Panc1 (cell line): ENCODE results near the gene ECHDC3. TPM values are rescaled to one million over a fixed set of nuclear protein-coding genes. Genes with fewer than 3 reads are reported as not detected.

Experiments used
- ATAC-seq: fragments of 200-7000 bp; cut with Tn5 transposase; 2 replicates; pipeline ENCODE4 v1.9.1; 2020; ENCODE audit warnings: mild to moderate bottlenecking, moderate library complexity
- BruUV-seq: library from RNA; stranded (reverse); fragments of 400-500 nt; replicated peaks from 2 replicates; lab custom pipeline; 2021; lab: Mats Ljungman, UMichigan
- CTCF ChIA-PET: fragments of 300-600 bp; sonication (Branson Sonifier 250); formaldehyde crosslinking; loops from one replicate; lab custom pipeline; 2022; ENCODE audit warnings: antibody characterized with exemption; lab: Charles Lee
- POLR2A ChIA-PET: fragments of 300-600 bp; sonication (Branson Sonifier 250); formaldehyde crosslinking; loops from one replicate; lab custom pipeline; 2022; ENCODE audit warnings: antibody characterized with exemption; lab: Charles Lee
- DNase-seq: peaks from one replicate; pipeline ENCODE4 v3.0.0-alpha.2; 2010; ENCODE audit warnings: low read depth, low spot score
- H3K27ac ChIP-seq: 2 replicates; pipeline ENCODE4 v1.5.1; 2011; ENCODE audit warnings: mild to moderate bottlenecking, low read length, inconsistent platforms
- H3K27me3 ChIP-seq: fragments of 200-500 bp; sonication (Bioruptor generic); 2 replicates; pipeline ENCODE4 v1.6.0; 2014; ENCODE audit warnings: low read length, inconsistent platforms; ENCODE audit not compliant: control insufficient read depth, insufficient read depth
- H3K36me3 ChIP-seq: fragments of 200-500 bp; sonication (Bioruptor generic); 2 replicates; pipeline ENCODE4 v1.5.1; 2014; ENCODE audit warnings: inconsistent platforms, mild to moderate bottlenecking, low read length, moderate library complexity; ENCODE audit not compliant: control insufficient read depth, insufficient read depth
- H3K4me1 ChIP-seq: 2 replicates; pipeline ENCODE4 v1.5.1; 2011; ENCODE audit warnings: inconsistent platforms, mild to moderate bottlenecking, low read length, moderate library complexity; ENCODE audit not compliant: control insufficient read depth, insufficient read depth
- H3K4me3 ChIP-seq, 2 experiments: 2 replicates each; pipeline ENCODE4 v1.5.1; 2011 to 2012; ENCODE audit warnings: low read depth in 2 of 2, low read length in 2 of 2, mild to moderate bottlenecking in 2 of 2, inconsistent platforms in 1 of 2, moderate library complexity in 1 of 2
- H3K9me3 ChIP-seq: fragments of 200-500 bp; sonication (Bioruptor generic); 2 replicates; pipeline ENCODE4 v1.5.1; 2014; ENCODE audit warnings: low read depth, mild to moderate bottlenecking, inconsistent platforms, low read length, moderate library complexity; ENCODE audit not compliant: control insufficient read depth, insufficient read depth
- POLR2AphosphoS5 ChIP-seq: IDR thresholded peaks from 2 replicates; pipeline ENCODE4 v1.6.1; 2012; ENCODE audit warnings: mild to moderate bottlenecking, low read depth, low read length, moderate library complexity
- REST ChIP-seq, 2 experiments: IDR thresholded peaks; 2 replicates each; pipeline ENCODE4 v1.6.1; 2011 to 2012; ENCODE audit warnings: low read depth in 2 of 2, control low read depth in 1 of 2, low read length in 1 of 2, mild to moderate bottlenecking in 1 of 2, moderate library complexity in 1 of 2; ENCODE audit not compliant: insufficient read depth in 1 of 2
- SIN3A ChIP-seq: IDR thresholded peaks from 2 replicates; pipeline ENCODE4 v1.6.1; 2012; ENCODE audit warnings: low read depth, mild to moderate bottlenecking, low read length, moderate library complexity, borderline replicate concordance; ENCODE audit not compliant: insufficient read depth
- TCF7L2 ChIP-seq: IDR thresholded peaks from 2 replicates; pipeline ENCODE4 v1.6.1; 2011; ENCODE audit warnings: mild to moderate bottlenecking, low read depth, low read length, inconsistent platforms
- in situ Hi-C: cut with HindIII; loops from 2 replicates; pipeline ENCODE4 v1.10.0; 2016; ENCODE audit warnings: low sequenced_read_pairs, low pct_unique_long_range_greater_than_20kb
- intact Hi-C: fragments of 100-400 bp; cut with micrococcal nuclease; formaldehyde crosslinking; loops from one replicate; pipeline ENCODE4 v1.10.0; 2022; ENCODE audit not compliant: unreplicated experiment
- total RNA-seq: library from RNA; stranded (reverse); gene quantifications from one replicate; pipeline ENCODE4 v1.2.1, GENCODE V29; 2021; ENCODE audit not compliant: unreplicated experiment
- TF ChIP-seq, protein P1 (sequence below): fragments of 450-650 bp; IDR thresholded peaks from 2 replicates; pipeline ENCODE4 v1.5.1; 2017; ENCODE audit warnings: mild to moderate bottlenecking

ECHDC3 gene
- total RNA-seq, 1 experiment from 2014 or later: 5.8 TPM

GRCh38 chr10:11760151-11760550 is 18.0 kb downstream of the ECHDC3 start:
- no peaks in the 10 kb centered on the region for H3K9me3 ChIP-seq
- no peak for TF ChIP-seq SIN3A
- TF ChIP-seq REST (IDR thresholded peaks at IDR 0.05; ENCODE audit: insufficient read depth in 1 of 2, low read depth in 2 of 2, low read length in 1 of 2): no peak
- no peak for TF ChIP-seq POLR2AphosphoS5
- TF ChIP-seq, protein P1, sequence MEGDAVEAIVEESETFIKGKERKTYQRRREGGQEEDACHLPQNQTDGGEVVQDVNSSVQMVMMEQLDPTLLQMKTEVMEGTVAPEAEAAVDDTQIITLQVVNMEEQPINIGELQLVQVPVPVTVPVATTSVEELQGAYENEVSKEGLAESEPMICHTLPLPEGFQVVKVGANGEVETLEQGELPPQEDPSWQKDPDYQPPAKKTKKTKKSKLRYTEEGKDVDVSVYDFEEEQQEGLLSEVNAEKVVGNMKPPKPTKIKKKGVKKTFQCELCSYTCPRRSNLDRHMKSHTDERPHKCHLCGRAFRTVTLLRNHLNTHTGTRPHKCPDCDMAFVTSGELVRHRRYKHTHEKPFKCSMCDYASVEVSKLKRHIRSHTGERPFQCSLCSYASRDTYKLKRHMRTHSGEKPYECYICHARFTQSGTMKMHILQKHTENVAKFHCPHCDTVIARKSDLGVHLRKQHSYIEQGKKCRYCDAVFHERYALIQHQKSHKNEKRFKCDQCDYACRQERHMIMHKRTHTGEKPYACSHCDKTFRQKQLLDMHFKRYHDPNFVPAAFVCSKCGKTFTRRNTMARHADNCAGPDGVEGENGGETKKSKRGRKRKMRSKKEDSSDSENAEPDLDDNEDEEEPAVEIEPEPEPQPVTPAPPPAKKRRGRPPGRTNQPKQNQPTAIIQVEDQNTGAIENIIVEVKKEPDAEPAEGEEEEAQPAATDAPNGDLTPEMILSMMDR: no peak
- no peak for TF ChIP-seq TCF7L2
- no peak overlapping the region for H3K4me3 ChIP-seq
- ATAC-seq (no peak), DNase-seq (no peak)
- H3K4me1 ChIP-seq: no peaks in the 10 kb centered on the region
- in situ Hi-C loops (no loop called here), intact Hi-C loops (no loop called here)
- BruUV-seq: no TSS peak
- no peak overlapping the region for H3K27ac ChIP-seq
- no peaks in the 10 kb centered on the region for H3K36me3 ChIP-seq
- H3K27me3 ChIP-seq: no peaks in the 10 kb centered on the region
- ChIA-PET CTCF (interaction anchor here (0.7 kb wide), 1 partner anchor 33 kb away, joined by 4 read pairs; no protein-coding TSS in a partner anchor), POLR2A (no interaction called here)

GRCh38 chr10:11760861-11761260 is 18.7 kb downstream of the ECHDC3 start:
- H3K27me3 ChIP-seq: no peaks in the 10 kb centered on the region
- TF ChIP-seq TCF7L2: no peak
- TF ChIP-seq REST (IDR thresholded peaks at IDR 0.05; ENCODE audit: insufficient read depth in 1 of 2, low read depth in 2 of 2, low read length in 1 of 2): no peak
- TF ChIP-seq POLR2AphosphoS5: no peak
- TF ChIP-seq, protein P1: no peak
- TF ChIP-seq SIN3A: no peak
- in situ Hi-C loops: no loop called here
- intact Hi-C loops: no loop called here
- no peaks in the 10 kb centered on the region for H3K9me3 ChIP-seq
- ChIA-PET POLR2A (no interaction called here), CTCF (no interaction called here)
- no TSS peak for BruUV-seq
- H3K27ac ChIP-seq: no peak overlapping the region
- no peak overlapping the region for H3K4me3 ChIP-seq
- H3K36me3 ChIP-seq: no peaks in the 10 kb centered on the region
- no peaks in the 10 kb centered on the region for H3K4me1 ChIP-seq
- no peak for DNase-seq
- ATAC-seq: no peak
